HEK293 (cell line): Measurements from ENCODE around the gene PKP4.

Source experiments
- CTCF ChIP-seq: fragments of 450-650 bp; formaldehyde crosslinking; IDR thresholded peaks from 2 replicates; pipeline ENCODE4 v1.5.1; 2016; ENCODE audit warnings: missing biosample characterization, missing genetic modification characterization
- GLI2 ChIP-seq: fragments of 450-650 bp; formaldehyde crosslinking; IDR thresholded peaks from 2 replicates; pipeline ENCODE4; 2017; ENCODE audit warnings: missing biosample characterization, missing genetic modification characterization, low read depth, borderline replicate concordance
- ZBTB7A ChIP-seq: fragments of 450-650 bp; formaldehyde crosslinking; IDR thresholded peaks from 2 replicates; pipeline ENCODE4 v1.5.1; 2016; ENCODE audit warnings: low read depth, missing biosample characterization, missing genetic modification characterization
- ZNF146 ChIP-seq: fragments of 450-650 bp; formaldehyde crosslinking; IDR thresholded peaks from 2 replicates; pipeline ENCODE4 v1.5.1; 2016; ENCODE audit warnings: missing biosample characterization, missing genetic modification characterization
- ZNF175 ChIP-seq: fragments of 450-650 bp; formaldehyde crosslinking; IDR thresholded peaks from 2 replicates; pipeline ENCODE4 v1.5.1; 2016; ENCODE audit warnings: missing biosample characterization, missing genetic modification characterization
- ZNF274 ChIP-seq, 2 experiments: fragments of 200-500 bp in 1 of 2; fragments of 450-650 bp in 1 of 2; sonication (Bioruptor generic) in 1 of 2; formaldehyde crosslinking in 1 of 2; IDR thresholded peaks; 2 replicates each; pipeline versions ENCODE4 v1.5.1 to v1.6.1; 2014 to 2016; ENCODE audit warnings: borderline replicate concordance in 1 of 2, inconsistent platforms in 1 of 2, low read length in 1 of 2, missing biosample characterization in 1 of 2, missing genetic modification characterization in 1 of 2
- ZNF654 ChIP-seq: fragments of 450-650 bp; formaldehyde crosslinking; IDR thresholded peaks from 2 replicates; pipeline ENCODE4 v1.5.1; 2016; ENCODE audit warnings: low read depth, missing biosample characterization, missing genetic modification characterization
- ZNF658 ChIP-seq: fragments of 450-650 bp; formaldehyde crosslinking; IDR thresholded peaks from 2 replicates; pipeline ENCODE4; 2016; ENCODE audit warnings: missing biosample characterization, missing genetic modification characterization
- ZSCAN18 ChIP-seq: fragments of 450-650 bp; formaldehyde crosslinking; IDR thresholded peaks from 2 replicates; pipeline ENCODE4 v1.5.1; 2016; ENCODE audit warnings: missing biosample characterization, missing genetic modification characterization

GRCh38 chr2:158578703-158579330 lies 122.1 kb downstream of the PKP4 start:
- TF ChIP-seq CTCF, result no peak
- no peak for TF ChIP-seq ZSCAN18 (tag by site-specific recombination)
- no peak for TF ChIP-seq ZNF654
- no peak for TF ChIP-seq ZNF175 (tag by site-specific recombination)
- TF ChIP-seq ZNF658, result no peak
- TF ChIP-seq ZNF146 (tag by site-specific recombination), result no peak
- no peak for TF ChIP-seq ZBTB7A (tag by site-specific recombination)
- TF ChIP-seq GLI2 (tag by site-specific recombination), result no peak
- TF ChIP-seq ZNF274 (IDR thresholded peaks at IDR 0.05; ENCODE audit: low read length), result no peak
- no peak for TF ChIP-seq ZNF274 (tag by site-specific recombination; IDR thresholded peaks at IDR 0.05; ENCODE audit: borderline replicate concordance)
